Measurements from ENCODE around the gene CHID1.

- TF ChIP-seq TAF1 (IDR thresholded peaks at IDR 0.05; ENCODE audit: borderline replicate concordance, low read depth, low read length) (no peak), POLR2AphosphoS5 (IDR thresholded peaks at IDR 0.05; ENCODE audit: low read depth, low read length) (no peak), POLR2A (IDR thresholded peaks at IDR 0.05; ENCODE audit: low read depth, low read length) (no peak)
Observed at GRCh38 chr11:858762-859339, 51.8 kb downstream of the CHID1 start.

Data from GM12892 (cell line).